Motor neuron (in vitro differentiated cells): Measurements from ENCODE around the gene CEP170B. TPM values are rescaled to one million over a fixed set of nuclear protein-coding genes. Genes with fewer than 3 reads are reported as not detected.
"Not testable (repeated sequence)": the region's sequence is repeated elsewhere in the genome, so short reads cannot be mapped to it uniquely, and the experiment has no call there.

Source experiments
- ATAC-seq, 8 experiments: fragments of 200-7000 bp; cut with Tn5 transposase; replicated peaks in 6 of 8; 2 replicates each; pipeline ENCODE4 v1.8.0; 2021; ENCODE audit warnings: mild to moderate bottlenecking in 8 of 8, moderate library complexity in 8 of 8
- H3K27ac ChIP-seq, 2 donors: fragments of 250-450 bp; sonication (Bioruptor Pico); 2 replicates each; pipeline ENCODE4 v1.9.0; 2021; ENCODE audit warnings: antibody characterized with exemption in 2 of 2, mild to moderate bottlenecking in 2 of 2, moderate library complexity in 1 of 2
- H3K4me1 ChIP-seq, 2 donors: fragments of 250-450 bp; sonication (Bioruptor Pico); replicated peaks in 1 of 2; 2 replicates each; pipeline ENCODE4 v1.6.1; 2021; ENCODE audit warnings: antibody characterized with exemption in 2 of 2, mild to moderate bottlenecking in 2 of 2, moderate library complexity in 1 of 2
- H3K4me3 ChIP-seq, 5 donors: fragments of 250-450 bp; sonication (Bioruptor Pico); 2 replicates each; pipeline ENCODE4 v1.9.0; 2021; ENCODE audit warnings: antibody characterized with exemption in 5 of 5, mild to moderate bottlenecking in 5 of 5, moderate library complexity in 4 of 5
- WGBS, 10 experiments: fragments of 450-650 bp; shearing (Covaris generic); methylation state at CpG; one replicate each; pipeline ENCODE4 v1.0.0; 2022; 5-methylcytosine and 5-hydroxymethylcytosine counted together
- in situ Hi-C, 9 experiments: fragments of 400-800 bp; cut with MboI; loops; one replicate each; pipeline ENCODE4 v1.15.0; 2021; ENCODE audit warnings: low sequenced_read_pairs in 9 of 9, low pct_unique_long_range_greater_than_20kb in 2 of 9; ENCODE audit not compliant: unreplicated experiment in 9 of 9
- total RNA-seq, 8 experiments: library from RNA; unstranded; fragments of 300-600 nt; gene quantifications; 2 replicates each; pipeline versions ENCODE4 v1.2.3 to v1.2.4, GENCODE V29; 2022

Gene CEP170B
- total RNA-seq, 8 experiments from 2014 or later = 6.3 to 18.4 (median 9.6) TPM

GRCh38 chr14:104826861-104827176 is 38.2 kb upstream of the CEP170B start:
- ATAC-seq = peak in 1 of 8 experiments; percentile 3
- in situ Hi-C loops = loop anchor here in 1 of 9 experiments (10.0 kb wide), 1 partner anchor 62 kb away; no protein-coding TSS in a partner anchor
- Histone ChIP-seq H3K27ac (peak overlapping the region in 1 of 2 donors; percentile 4), H3K4me3 (peak overlapping the region; percentile 37 to 52 (median 47)), H3K4me1 (peaks cover 0 to 9% of the 10 kb centered on the region in 2 donors)
- WGBS, 10 experiments = 0% methylated on average over 2 of the region's 27 CpGs; no CpG with 5 or more reads in 9 of the 10 experiments

GRCh38 chr14:104827177-104828055 is 37.7 kb upstream of the CEP170B start:
- peak overlapping the region in 1 of 2 donors; percentile 4 for H3K27ac ChIP-seq
- peaks cover 0 to 9% of the 10 kb centered on the region in 2 donors for H3K4me1 ChIP-seq
- H3K4me3 ChIP-seq = peak overlapping the region; percentile 37 to 52 (median 47)
- WGBS, 10 experiments = 0 to 13% (median 10%) methylated on average over 2 to 8 of the region's 39 CpGs; no CpG with 5 or more reads in 5 of the 10 experiments
- peak; percentile 9 to 64 (median 41) for ATAC-seq
- in situ Hi-C loops = loop anchor here in 1 of 9 experiments (10.0 kb wide), 1 partner anchor 63 kb away; no protein-coding TSS in a partner anchor

- WGBS, 10 experiments = 0 to 82% (median 49%) methylated on average over 1 to 8 of the region's 9 CpGs; no CpG with 5 or more reads in 3 of the 10 experiments
- ATAC-seq = no peak
- no peak overlapping the region for H3K27ac ChIP-seq
- H3K4me1 ChIP-seq = peaks cover 0 to 9% of the 10 kb centered on the region in 2 donors
- H3K4me3 ChIP-seq = no peak overlapping the region
- in situ Hi-C loops = no loop called here
Observed at GRCh38 chr14:104830781-104831180, 34.3 kb upstream of the CEP170B start.

- H3K4me1 ChIP-seq, ATAC-seq, H3K27ac ChIP-seq, in situ Hi-C loops, H3K4me3 ChIP-seq: not testable (repeated sequence)
- WGBS, 10 experiments = no CpG with 5 or more reads among the region's 41 CpGs
Observed at GRCh38 chr14:104836171-104836935, 28.7 kb upstream of the CEP170B start.

- no peak overlapping the region for H3K27ac ChIP-seq
- in situ Hi-C loops = no loop called here
- peaks cover 0 to 7% of the 10 kb centered on the region in 2 donors for H3K4me1 ChIP-seq
- no CpG with 5 or more reads among the region's 1 CpG for WGBS, 10 experiments
- no peak for ATAC-seq
- H3K4me3 ChIP-seq = no peak overlapping the region
Observed at GRCh38 chr14:104841730-104842129, 23.3 kb upstream of the CEP170B start.

GRCh38 chr14:104843006-104843405 is 22.1 kb upstream of the CEP170B start:
- peak overlapping the region in 2 of 5 donors; percentile 29 to 32 for H3K4me3 ChIP-seq
- no peak overlapping the region for H3K27ac ChIP-seq
- in situ Hi-C loops = no loop called here
- ATAC-seq = no peak
- peaks cover 0 to 7% of the 10 kb centered on the region in 2 donors for H3K4me1 ChIP-seq
- WGBS, 10 experiments = 0 to 83% (median 49%) methylated on average over 1 to 6 of the region's 13 CpGs; no CpG with 5 or more reads in 7 of the 10 experiments

- H3K4me3 ChIP-seq = peak overlapping the region; percentile 17 to 32 (median 20)
- ATAC-seq = peak; percentile 61 to 86 (median 82)
- peaks cover 0 to 7% of the 10 kb centered on the region in 2 donors for H3K4me1 ChIP-seq
- no peak overlapping the region for H3K27ac ChIP-seq
- WGBS, 10 experiments = 0 to 20% (median 2%) methylated on average over 1 to 17 of the region's 69 CpGs; no CpG with 5 or more reads in 4 of the 10 experiments
- in situ Hi-C loops = no loop called here
Observed at GRCh38 chr14:104843442-104844305, 21.4 kb upstream of the CEP170B start.

- Histone ChIP-seq H3K4me3 (peak overlapping the region in 2 of 5 donors; percentile 29 to 32), H3K4me1 (peaks cover 0 to 7% of the 10 kb centered on the region in 2 donors), H3K27ac (no peak overlapping the region)
- ATAC-seq = peak; percentile 35 to 64 (median 52)
- in situ Hi-C loops = no loop called here
- 0 to 33% (median 16%) methylated on average over 1 to 11 of the region's 27 CpGs; no CpG with 5 or more reads in 2 of the 10 experiments for WGBS, 10 experiments
Observed at GRCh38 chr14:104844306-104845032, 20.6 kb upstream of the CEP170B start.

GRCh38 chr14:104845033-104845666 is 19.9 kb upstream of the CEP170B start:
- Histone ChIP-seq H3K4me1 (peaks cover 0 to 7% of the 10 kb centered on the region in 2 donors), H3K27ac (no peak overlapping the region), H3K4me3 (no peak overlapping the region)
- ATAC-seq = no peak
- WGBS, 10 experiments = 40 to 80% methylated on average over 1 to 3 of the region's 4 CpGs; no CpG with 5 or more reads in 8 of the 10 experiments
- in situ Hi-C loops = no loop called here

GRCh38 chr14:104845834-104846441 is 19.1 kb upstream of the CEP170B start:
- no peak overlapping the region for H3K4me3 ChIP-seq
- in situ Hi-C loops = no loop called here
- 17 to 100% (median 62%) methylated on average over 1 to 3 of the region's 3 CpGs; no CpG with 5 or more reads in 2 of the 10 experiments for WGBS, 10 experiments
- H3K27ac ChIP-seq = no peak overlapping the region
- ATAC-seq = no peak
- peaks cover 0 to 7% of the 10 kb centered on the region in 2 donors for H3K4me1 ChIP-seq

GRCh38 chr14:104852280-104852663 is 12.8 kb upstream of the CEP170B start:
- Histone ChIP-seq H3K27ac (no peak overlapping the region), H3K4me3 (no peak overlapping the region), H3K4me1 (peaks cover 0 to 3% of the 10 kb centered on the region in 2 donors)
- in situ Hi-C loops = no loop called here
- no peak for ATAC-seq
- 38 to 100% (median 56%) methylated on average over 1 to 8 of the region's 8 CpGs; no CpG with 5 or more reads in 6 of the 10 experiments for WGBS, 10 experiments
